ENCODE measurements around the gene ASB16. TPM values are rescaled to one million over a fixed set of nuclear protein-coding genes. Genes with fewer than 3 reads are reported as not detected.

ASB16 gene
- total RNA-seq, 1 experiment from 2014 or later = not detected

DNA sequence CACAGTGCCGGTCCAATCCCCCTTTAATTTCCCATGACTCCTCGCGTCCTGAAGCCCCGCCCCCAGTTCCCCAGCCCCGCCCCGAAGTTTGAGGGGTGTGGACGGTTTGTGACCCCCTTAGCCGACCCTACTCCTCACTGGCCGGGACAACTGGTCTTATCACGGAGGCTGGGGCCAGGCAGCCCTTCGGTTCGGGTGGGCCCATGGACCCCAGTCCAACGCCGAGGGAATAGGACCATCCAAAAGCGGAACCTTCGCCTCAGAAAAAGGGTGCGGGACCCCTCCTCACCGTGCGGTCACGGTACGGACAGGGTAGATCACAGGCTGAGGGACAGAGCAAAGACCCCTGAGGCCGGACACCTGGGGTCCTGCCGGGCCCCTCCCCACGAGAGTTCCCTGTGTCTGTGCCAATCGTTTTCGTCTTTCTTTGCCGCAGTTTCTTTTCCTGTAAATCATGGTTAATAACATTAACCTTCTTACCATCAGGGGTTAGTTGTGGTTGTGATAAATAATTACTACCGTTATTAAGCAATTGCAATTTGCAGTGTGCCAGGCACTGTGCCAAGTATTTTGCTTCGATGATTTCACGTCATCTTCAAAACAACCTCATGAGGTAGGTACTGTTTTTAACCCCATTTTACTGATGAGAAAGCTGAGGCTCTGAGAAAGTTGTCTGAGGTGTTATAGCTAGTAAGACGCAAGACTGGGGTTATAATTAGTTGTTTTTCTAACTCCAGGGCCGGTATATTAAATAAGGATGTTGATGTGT is 16.8 kb downstream of the ASB16 start:
- no peak for DNase-seq (ENCODE audit: low read depth)

- DNase-seq (ENCODE audit: low read depth) = no peak
Observed at GRCh38 chr17:44188576-44189403, 18.3 kb downstream of the ASB16 start.

- no peak for DNase-seq (ENCODE audit: low read depth)
Observed at GRCh38 chr17:44190481-44190880, 20.0 kb downstream of the ASB16 start.

- DNase-seq (ENCODE audit: low read depth) = no peak
Observed at GRCh38 chr17:44191369-44191768, 20.9 kb downstream of the ASB16 start.

DNA sequence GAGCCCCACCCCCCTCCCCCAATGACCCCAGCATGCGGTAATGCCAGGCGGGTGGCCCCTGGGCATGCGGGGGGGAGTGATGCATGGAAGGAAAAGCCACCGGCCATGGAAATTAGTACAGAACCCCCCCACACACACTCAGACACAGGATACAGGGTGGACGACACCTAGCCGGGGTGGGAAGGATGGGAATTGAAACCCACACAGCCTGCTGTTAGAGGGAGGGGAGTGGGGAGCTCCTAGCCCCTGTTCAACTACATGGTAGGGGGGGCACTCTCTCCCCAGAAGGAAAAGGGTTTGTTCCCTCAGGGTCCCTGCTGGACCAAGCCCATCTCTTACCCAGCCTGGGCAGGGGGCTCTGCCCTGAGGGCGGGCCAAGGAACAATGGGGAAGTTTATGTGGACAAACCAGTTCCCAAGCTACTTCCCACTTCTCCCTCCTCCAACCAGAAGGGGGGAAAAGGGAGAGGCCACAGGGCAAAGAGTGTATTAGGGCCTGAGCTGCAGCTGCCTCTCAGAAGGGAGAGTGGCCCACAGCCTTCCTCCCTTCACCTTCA is 21.5 kb downstream of the ASB16 start:
- DNase-seq (ENCODE audit: low read depth) = no peak

- DNase-seq (ENCODE audit: low read depth) = no peak
Observed at GRCh38 chr17:44192750-44193149, 22.2 kb downstream of the ASB16 start.

GRCh38 chr17:44193326-44194084 is 23.0 kb downstream of the ASB16 start:
- DNase-seq (ENCODE audit: low read depth) = no peak

- DNase-seq (ENCODE audit: low read depth) = no peak
Observed at GRCh38 chr17:44197107-44197506, 26.6 kb downstream of the ASB16 start.

- DNase-seq (ENCODE audit: low read depth) = peak; percentile 57
Observed at GRCh38 chr17:44197980-44198720, 27.6 kb downstream of the ASB16 start.

DNA sequence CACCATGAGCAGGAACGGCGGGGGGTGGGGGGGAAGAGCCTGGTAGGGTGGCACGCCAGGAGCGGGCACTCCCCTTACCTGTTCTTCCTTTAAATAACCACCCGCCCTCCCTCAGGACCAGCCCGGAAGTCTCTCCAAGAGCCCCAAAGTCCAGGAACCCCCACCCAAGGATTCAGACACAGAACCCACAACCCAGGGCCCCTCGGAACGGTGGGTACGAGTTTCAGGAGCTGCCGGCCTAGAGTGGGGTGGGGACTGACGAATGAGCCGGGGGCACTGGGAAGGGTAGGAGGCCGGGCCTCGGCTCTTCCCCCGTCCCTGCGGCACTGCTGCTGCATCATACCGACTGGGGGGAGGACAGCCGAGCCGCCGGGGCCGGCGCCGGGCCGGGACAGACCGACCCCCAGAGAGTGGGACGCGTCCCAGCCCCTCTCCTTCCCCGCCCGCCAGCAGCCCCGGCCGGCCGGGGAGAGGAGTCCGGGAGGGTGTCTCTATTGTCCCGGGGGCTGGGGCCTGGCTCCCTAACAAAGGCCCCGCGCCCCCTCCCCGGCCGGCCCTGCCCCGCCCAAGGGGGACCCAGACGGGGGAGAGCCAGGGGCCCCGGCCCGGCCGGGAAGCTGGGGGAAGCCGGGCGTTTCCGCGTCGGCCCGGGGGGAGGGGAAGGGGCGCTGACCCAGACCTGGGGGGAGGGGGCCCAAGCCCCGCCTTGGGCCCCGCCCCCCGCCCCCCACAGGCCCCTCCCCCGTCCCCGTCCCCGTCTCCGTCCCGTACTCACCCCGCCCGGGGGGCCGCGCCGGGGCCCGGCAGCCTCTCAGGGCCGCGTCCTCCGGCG is 28.4 kb downstream of the ASB16 start:
- peak; percentile 40 for DNase-seq (ENCODE audit: low read depth)

DNA sequence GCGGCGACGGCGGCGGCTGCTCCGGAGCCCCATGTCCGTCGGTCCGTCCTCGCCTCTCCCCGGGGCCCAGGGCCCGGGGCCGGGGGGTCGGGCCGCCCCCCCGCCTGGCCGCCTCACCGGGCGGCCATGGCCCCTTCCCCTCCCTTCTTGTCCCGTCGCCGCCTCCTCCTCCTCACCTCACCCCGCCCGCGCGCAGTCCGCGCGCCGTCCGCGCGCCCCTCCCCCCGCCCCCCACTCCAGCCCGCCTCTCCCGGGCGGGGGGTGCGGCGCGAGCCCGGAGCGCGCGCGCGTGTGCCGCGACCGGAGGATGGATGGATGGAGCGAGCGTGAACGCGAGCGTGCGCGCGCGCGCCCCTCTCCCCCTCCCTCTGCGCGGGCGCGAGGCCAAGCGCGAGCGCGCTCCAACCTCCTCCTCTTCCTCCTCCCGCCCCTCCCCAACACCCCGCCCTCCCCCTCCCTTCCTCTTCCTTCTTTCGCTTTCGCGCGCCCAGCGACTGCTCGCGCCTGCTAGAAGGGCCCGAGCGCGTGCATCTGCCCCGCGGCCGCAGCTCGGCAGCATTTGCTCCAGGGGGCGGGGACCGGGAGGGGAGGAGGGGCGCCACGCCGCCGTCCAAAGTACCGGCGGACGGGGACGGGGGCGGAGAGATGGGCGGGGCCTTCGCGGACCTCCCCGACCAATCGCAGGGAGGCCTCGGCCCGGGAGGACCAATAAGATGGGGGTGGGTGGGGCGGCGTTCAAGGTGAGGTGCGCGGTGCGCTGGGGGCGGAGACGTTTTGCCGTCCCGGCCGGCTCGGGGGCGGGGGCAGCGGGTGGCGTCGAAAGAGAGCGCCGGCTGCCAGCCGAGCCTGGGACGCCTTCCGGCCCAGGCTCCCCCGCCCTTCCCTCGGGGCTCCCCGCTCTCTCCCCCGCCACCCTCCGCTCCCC is 29.3 kb downstream of the ASB16 start, which contains the start of gene ATXN7L3:
TSS of gene ATXN7L3 (minus strand) at position 332 of the 925 bp plus-strand sequence. CDS start 1,814 bp downstream, outside the sequence.
- peak; percentile 95 for DNase-seq (ENCODE audit: low read depth)

DNA sequence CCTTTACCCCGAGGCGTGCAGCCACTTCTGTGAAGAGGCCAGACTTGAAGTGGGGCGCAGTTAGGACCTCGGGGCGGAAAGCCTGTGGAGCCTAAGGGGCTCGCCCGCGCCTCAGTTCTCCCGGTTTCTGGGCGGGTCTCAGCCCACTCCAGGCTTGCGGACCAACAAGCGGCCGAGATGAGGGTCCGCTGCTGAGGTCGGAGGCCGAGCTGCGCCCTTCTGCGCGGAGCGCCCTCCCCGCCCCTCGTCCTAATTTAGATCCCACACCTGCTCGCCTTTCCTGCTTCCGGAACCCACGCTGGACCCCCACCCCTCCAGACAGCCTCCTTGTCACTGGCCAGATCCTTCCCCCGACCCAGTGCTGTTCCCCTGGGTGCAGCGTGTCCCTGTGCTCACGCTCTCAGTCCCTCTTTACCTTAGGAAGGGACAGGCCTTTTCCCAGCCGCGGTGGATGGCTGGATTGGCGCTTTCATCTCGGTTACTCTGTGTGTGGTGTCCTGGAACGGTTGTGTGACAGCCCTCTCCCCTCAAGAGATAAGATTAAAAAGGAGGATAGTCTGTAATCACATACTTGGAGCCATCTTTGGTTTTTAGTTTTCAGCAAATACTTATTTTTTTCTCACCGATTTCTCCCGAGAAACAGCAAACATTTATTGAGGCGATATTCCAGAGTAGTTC is 30.1 kb downstream of the ASB16 start:
- no peak for DNase-seq (ENCODE audit: low read depth)

DNA sequence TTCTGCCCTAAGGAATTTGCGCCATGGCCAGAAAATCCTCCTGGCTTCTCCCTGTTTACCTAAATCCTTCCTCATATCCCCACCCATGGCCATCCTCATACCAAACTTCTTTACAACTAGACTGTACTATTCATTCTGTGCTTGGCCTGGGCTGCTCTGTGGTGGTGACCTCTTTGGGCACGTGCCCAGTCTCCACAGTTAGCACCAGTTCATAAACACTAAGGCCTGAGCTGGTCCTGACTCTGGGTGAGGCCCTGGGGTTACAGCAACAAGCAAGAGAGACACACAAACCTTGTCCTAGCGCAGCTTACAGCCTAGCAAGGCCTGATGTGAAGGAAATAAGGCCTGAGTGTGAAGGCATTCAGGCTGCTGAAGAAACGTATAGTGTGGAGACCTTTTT is 32.3 kb downstream of the ASB16 start:
- DNase-seq (ENCODE audit: low read depth) = no peak

GRCh38 chr17:44203731-44204440 is 33.4 kb downstream of the ASB16 start:
- DNase-seq (ENCODE audit: low read depth) = peak; percentile 32

DNA sequence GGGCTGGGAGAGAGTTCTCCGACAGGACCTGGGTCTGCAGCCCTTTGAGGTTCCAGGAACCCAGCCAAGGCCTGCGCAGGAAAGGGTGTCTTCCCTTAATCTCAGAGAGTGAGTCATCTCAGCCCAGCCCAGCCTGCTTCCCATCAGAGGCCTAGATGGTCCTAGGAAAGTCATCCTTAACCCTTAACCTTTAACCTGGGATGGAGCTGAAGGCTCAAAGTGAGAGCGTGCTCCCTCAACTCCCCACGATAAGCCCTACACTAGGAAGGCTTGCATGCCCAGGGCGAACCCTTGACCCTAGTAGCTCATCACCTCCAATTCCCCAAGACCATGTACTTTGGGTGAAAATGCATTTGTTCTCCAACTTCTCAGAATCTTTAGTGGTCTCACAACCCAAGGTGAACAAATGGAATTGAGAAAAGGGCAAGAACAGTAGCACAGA is 34.0 kb downstream of the ASB16 start:
- DNase-seq (ENCODE audit: low read depth) = peak; percentile 73

DNA sequence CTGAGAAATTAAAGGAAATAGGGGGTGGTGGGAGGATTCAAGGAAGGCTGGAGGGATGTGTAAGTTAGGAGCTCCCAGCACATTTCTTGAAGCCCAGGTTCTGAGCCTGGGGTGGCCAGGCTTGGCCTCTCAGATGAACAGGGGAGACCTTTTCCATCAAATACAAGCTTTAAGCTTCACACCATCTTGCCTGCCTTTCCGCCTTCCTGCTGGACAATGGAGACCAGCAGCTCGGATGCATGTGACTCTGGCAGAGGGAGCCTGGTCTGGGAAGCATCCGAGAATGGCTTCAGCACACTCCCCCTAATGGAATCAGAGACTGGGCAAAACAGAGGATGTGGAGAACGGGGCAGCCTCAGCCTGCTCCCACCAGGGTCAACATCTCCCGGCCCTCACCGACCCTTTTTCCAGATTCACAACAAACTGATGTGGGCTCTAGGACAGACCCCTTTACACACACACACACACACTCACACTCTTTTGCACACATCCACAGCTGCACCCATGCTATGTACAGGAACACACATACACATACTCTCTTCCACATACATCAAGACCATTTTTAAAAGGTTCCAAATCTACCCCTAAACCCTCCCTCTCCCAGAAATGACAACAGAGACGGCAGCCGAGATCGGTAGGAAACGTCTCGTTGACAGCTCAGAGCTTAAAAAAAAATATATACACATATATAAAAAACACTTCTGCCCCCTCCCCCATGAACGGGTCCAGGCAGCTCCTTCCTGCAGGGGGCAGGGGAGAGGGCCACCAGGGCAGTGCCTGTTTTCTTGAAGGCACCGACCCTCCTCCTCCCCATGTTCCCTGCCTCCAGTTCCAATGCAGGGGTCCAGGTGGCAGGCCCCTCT is 35.7 kb downstream of the ASB16 start:
- DNase-seq (ENCODE audit: low read depth) = no peak

DNA sequence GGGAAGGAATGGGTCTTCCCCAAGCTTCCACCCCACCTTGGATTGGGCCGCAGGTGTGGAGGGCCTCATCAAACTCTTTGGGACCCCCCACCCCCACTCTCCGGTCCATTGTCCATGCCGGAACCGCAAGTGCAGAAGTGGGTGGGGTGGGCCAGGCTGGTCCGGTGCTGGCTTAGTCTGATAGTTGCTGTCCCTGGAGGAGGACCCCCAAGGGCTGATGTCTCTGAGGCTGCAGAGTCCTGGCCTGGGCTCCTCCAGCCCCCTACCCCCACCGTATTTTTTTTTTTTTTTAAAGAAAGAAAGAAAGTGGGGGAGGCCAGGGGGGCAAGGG is 36.3 kb downstream of the ASB16 start:
- DNase-seq (ENCODE audit: low read depth) = no peak
